NCI-H2107 treated with DMSO at 0.1 percent for 48 hours (cell line): Measurements from ENCODE around the gene RASGRF1.

ENCODE experiments used
- DNase-seq: peaks from one replicate; lab custom pipeline; 2025; ENCODE audit not compliant: unreplicated experiment; lab: John Stamatoyannopoulos, UW

Gene RASGRF1

GRCh38 chr15:78959360-78959759 is 131.2 kb downstream of the RASGRF1 start:
- no peak for DNase-seq

- DNase-seq: no peak
Observed at GRCh38 chr15:78957416-78958093, 133.0 kb downstream of the RASGRF1 start.

GRCh38 chr15:78956937-78957336 is 133.6 kb downstream of the RASGRF1 start:
- DNase-seq: no peak

GRCh38 chr15:78955355-78955754 is 135.2 kb downstream of the RASGRF1 start:
- no peak for DNase-seq

- no peak for DNase-seq
Observed at GRCh38 chr15:78951841-78952238, 138.7 kb downstream of the RASGRF1 start.

GRCh38 chr15:78950902-78951840 is 139.4 kb downstream of the RASGRF1 start:
- no peak for DNase-seq

GRCh38 chr15:78950343-78950742 is 140.2 kb downstream of the RASGRF1 start:
- DNase-seq: no peak

GRCh38 chr15:78949461-78949860 is 141.1 kb downstream of the RASGRF1 start:
- no peak for DNase-seq

- DNase-seq: no peak
Observed at GRCh38 chr15:78947506-78947905, 143.1 kb downstream of the RASGRF1 start.

- DNase-seq: no peak
Observed at GRCh38 chr15:78946493-78946892, 144.1 kb downstream of the RASGRF1 start.

- DNase-seq: peak; percentile 34
Observed at GRCh38 chr15:78944669-78945407, 145.7 kb downstream of the RASGRF1 start, which contains the start of gene CTSH. Gene CTSH (minus strand): TSS chr15:78945046. CDS start chr15:78944981, 65 bp downstream.

GRCh38 chr15:78944202-78944625 is 146.4 kb downstream of the RASGRF1 start:
- no peak for DNase-seq

- no peak for DNase-seq
Observed at GRCh38 chr15:78943692-78944091, 146.9 kb downstream of the RASGRF1 start.

GRCh38 chr15:78942741-78943140 is 147.8 kb downstream of the RASGRF1 start:
- DNase-seq: no peak

GRCh38 chr15:78938658-78939488 is 151.7 kb downstream of the RASGRF1 start:
- DNase-seq: no peak

GRCh38 chr15:78937132-78937739 is 153.3 kb downstream of the RASGRF1 start:
- no peak for DNase-seq

GRCh38 chr15:78934655-78935023 is 155.9 kb downstream of the RASGRF1 start:
- DNase-seq: no peak

GRCh38 chr15:78933823-78934654 is 156.5 kb downstream of the RASGRF1 start:
- no peak for DNase-seq

GRCh38 chr15:78933187-78933822 is 157.3 kb downstream of the RASGRF1 start:
- DNase-seq: no peak
